Measurements from ENCODE around the gene ABLIM3.

The ABLIM3 gene

DNA sequence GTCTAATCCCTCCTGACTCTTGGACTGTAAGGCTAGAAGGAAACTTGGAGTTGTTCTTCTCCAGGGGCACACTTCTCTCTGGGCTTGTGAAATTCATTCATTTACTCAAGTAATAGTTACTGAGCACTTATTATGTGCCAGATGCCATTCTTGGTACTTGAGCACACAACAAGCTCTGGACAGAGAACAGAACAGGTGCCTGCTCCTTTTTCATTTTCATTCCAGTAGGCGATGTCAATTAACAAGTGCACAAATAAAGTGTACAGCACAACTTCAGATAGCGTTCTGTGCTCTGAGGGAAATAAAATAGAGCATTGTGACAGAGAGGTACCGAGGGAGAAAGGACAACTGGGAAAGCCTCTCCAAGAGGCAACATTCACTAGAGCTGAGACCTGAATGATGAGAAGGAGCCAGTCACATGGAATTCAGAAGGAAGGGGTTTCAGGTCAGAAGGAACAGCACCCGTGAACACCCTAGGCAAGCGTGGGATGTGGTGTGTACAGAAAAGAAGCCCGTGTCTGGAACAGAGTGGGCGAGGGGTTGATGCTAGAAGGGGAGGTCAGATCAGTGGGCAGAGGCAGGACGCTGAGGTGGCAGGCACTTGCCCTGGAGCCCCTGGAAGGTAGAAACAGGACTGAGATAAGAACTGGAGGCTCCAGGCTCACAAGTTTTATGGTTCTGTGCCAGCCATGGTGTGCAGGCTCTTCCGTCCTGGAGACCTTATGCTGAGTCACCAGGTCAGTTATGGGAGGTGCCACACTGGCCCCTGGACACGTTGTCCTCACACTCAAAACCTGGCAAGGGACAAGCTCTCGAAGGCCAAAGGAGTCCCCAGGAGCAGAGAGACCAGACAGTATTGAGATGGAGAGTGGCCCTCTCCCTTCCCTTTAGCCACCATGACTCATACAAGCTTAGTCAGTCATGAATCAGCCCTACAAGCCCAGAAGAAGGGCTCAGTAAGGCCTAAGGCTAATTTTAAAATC, 7.2 kb upstream of the ABLIM3 start:
- no peak for DNase-seq

DNA sequence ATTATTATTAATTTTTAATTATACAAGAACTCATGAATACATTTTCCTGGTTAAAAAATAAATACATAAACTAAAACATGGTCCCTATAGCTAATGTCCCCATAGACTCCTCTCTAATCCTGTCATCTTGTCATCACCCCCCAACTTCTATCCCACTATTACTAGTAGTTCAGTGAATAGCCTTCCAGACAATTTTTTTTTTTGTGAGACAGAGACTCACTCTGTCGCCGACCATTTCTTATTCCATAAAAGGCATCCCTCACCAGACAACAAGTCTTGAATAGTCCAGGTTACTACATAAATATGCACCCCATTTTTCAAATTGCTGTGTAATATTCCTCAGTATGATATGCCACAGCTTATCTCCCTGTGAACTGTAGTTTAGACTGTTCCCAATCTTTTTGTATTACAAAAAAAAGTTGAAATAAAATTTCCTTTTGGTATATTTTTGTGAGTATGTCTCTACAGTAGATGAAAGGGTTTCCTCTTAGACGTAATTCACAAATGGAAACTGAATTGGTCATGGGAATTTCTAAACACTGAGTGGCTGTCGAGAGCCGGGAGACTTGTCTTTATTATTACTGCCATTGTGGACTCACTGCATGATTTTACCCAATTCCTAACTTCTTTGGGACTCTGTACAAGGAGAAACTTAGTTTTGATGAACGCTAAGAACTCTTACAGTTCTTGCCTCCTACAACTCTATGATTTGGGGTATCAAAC, 6.4 kb upstream of the ABLIM3 start:
- no peak for DNase-seq

DNA sequence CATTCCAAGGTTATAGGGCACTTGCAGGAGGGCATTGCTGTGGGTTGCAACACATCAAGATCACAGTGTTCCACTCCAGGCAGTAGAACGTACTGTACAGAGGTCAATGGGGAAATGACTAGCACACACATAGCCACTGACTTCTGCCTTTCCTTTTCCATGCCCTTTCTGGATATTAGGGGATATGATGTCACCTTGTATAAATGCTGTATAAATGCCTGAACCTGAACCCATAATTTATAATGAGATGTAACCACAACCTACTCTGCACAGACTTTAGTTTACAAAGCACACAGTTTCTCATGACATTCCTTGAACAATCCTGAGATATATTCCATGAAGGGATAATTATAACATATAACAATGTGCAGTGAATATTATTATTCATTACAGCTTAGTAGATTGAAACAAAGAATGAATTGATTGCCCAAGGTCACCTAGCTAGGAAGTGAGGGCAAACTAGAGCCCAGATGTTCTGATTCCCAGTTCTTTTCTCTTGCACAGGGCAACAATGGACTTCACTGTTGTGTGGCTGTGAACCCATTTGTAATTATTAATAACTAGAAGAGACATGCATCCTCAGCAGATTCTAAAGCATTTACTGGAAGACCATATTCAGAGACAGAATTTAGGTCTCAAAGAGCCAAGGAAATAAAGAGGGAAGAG, 5.6 kb upstream of the ABLIM3 start:
- DNase-seq, result no peak

DNA sequence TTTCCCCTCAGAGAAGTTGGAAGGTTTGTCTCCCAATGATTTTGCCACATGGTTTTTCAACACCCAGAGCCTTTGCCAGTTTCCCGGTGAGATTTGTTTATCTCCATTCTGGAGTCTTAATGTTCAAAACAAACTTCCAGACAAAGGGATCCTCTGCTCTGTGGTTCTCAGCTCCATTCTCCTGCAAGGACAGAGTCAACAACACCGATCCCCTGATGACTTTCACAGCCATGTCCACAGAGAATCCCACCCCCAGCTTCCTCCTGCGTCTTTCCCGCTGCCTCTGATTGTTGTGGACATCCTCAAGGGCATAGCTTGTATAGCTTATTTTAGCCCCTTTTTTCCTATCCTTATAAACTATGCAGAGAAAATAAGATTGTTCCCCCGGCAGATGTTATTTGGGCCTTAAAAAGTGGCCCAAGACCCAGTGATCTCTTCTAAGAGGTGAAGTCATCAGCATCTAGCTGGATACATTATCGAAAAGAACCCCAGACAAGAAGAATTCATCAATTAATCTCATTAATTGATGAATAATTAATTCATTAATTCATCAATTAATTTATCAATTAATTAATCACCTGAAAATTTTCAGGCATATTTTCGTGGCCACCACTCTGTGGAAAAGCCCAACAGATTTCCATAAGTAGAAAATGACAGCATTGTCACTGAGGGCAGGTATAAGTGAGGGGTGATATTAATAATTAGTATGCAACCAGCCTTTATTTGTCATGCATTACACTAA, 2.9 kb upstream of the ABLIM3 start:
- DNase-seq, result no peak

DNA sequence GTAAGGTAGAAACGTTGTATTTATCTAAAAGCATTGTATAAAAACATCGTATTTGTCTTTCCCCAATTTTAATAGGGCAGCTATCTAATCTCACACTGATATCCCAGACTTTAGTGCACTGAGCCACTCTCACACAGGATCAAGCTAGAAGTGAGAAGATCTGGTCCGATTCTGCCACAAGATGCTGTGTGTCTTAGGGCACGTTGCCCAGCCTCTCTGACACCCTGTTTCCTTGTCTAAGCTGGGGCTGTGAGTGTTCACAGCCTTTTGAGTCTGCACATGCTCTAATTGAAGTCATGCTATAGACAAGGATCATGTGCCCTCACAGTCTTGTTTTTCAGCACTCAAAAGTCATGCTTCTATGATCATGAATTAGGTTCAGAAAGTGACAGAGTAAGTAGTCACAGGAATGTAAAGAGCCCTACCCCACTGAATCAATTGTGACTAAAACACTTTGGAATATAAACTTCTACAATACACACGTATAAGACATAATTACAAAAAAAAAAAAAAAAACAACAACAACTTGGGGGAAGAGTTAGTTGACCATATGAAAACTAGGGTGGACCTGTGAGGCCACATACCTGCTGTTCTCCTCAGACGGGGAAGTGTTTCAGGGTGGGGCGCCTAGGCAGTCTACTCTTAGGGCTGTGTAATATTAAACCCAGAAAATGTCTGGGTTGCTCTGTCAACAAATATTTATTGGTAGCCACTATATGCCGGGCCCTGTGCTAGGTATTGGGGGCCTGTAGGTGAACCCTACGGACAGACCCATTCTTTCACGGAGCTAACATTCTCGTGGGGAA, 893 bp upstream of the ABLIM3 start:
- DNase-seq, result no peak

DNA sequence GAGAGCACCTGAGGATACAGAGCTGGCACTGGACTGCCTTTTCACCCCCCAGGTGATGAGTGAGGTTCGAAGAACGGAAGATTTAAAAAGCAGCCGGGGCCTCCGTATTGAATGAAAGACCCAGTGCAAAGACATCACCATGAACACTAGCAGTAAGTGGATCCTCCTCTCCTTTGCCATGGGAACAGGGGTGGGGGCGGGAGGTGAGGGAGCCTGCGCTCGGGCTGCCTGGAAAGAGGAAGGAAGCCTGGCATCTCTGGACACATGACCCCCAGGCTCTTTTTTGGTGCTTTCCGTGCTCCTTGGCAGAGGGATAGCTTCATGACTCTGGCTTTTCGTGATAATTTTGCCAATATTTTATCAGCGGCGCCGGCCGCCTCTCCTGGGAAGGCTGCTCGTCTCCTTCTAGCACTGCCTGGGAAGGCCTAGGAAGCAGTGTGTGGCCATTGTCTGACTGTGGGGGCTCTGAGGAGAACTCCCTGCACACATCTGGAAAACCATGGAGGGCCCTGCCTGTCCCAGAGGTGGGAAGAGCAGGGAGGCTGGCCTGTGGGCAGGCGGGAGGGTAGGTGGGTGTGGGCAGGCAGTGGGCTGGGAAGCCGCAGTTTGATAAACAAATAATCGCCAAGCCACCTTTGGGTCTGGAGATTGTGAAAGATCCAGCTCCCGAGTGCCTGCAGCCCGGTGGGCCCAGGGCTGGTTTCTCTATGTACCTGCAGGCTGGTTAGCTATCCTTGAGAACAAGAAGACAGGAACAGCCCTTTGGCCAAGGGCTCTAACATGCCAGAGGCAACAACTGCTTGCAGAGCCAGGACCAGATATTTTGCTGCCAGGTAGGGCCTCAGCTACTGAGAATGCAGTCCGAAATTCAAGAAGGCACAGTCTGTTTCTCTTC, 911 bp downstream of the ABLIM3 start:
- DNase-seq, result peak in 1 of 2 experiments; percentile 14

DNA sequence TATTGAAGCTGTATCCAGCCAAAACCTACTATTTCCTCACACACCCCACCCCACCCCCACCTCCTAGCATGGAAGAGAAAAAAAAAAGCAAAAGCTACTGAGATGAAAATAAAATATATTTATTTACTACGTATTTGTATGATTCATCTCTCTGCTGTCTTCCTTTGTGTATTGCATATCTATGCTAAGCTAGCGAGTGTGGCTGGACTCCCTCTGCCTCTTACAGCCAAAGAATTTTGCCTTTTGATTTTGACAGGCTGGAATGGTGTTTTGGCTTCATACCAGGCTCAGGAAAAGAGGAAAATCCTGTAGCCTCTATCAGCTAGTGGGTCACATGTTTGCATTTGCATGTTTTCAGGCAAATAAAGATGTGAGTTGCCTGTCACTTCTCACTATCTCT, 2.2 kb downstream of the ABLIM3 start:
- no peak for DNase-seq

DNA sequence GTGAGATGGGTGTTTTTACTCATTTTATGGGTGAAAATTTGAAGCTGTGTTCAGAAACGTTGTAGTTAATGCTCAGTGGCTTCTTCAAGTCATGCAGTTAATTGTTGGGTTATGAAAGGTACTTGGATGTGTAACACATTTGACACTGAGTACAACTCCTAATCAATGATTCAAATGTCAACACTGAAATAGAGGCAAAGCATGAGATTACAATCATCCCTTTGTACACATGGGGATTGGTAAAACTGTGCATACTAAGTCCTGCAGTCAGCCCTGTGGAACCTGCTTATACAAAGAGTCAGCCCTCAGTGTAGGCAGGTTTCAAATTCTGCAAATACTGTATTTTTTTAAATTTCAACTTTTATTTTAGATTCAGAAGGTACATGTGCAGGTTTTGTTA, 3.3 kb downstream of the ABLIM3 start:
- DNase-seq, result no peak

DNA sequence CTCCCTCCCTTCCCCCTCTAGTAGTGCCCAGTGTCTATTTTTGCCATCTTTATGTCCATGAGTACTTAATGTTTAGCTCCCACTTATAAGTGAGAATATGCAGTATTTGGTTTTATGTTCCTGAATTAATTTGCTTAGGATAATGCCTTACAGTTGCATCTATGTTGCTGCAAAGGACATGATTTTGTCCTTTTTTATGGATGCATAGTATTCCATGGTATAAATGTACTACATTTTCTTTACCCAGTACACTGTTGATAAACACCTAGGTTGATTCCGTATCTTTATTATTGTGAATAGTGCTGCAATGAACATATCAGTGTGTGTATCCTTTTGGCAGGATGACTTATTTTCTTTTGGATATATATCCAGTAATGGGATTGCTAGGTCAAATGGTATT, 3.8 kb downstream of the ABLIM3 start:
- no peak for DNase-seq

DNA sequence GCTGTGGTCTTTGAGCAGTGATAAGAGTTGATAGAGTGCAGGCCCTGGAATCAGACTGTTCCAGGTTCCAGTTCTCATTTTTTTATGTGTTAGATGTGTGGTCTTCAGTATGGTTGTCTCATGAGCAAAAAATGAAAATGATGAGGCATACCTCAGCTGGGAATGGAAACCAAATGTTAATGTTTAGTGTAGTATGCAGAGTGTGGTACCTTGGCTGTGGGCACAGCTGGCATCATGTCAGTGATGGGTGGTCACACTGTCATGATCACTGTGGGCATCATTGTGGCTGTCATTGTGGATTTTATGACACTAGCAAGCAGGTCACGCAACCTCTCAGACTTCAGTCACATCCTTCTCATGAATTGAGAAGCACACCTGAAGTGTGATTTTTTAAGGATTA, 6.4 kb downstream of the ABLIM3 start:
- DNase-seq, result no peak

DNA sequence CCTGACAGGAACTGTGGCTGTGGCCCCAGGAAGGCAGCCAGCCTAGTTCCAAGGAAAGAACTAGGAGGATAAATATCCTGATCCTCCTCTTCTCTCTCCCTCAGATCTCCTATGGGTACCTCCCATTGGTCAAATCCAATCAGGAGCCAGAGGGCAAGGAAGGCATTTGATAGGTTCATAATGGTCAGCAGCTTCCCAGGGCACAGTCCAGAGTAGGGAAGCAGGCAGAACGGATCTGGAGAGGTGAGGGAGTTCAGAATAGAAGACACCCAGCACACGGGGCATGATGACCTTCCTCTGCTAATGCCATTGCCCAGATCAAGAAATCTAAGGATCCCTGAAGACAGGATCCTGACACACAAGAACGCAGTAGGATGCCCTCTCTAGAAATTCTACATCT, 8.6 kb downstream of the ABLIM3 start:
- DNase-seq, result no peak

DNA sequence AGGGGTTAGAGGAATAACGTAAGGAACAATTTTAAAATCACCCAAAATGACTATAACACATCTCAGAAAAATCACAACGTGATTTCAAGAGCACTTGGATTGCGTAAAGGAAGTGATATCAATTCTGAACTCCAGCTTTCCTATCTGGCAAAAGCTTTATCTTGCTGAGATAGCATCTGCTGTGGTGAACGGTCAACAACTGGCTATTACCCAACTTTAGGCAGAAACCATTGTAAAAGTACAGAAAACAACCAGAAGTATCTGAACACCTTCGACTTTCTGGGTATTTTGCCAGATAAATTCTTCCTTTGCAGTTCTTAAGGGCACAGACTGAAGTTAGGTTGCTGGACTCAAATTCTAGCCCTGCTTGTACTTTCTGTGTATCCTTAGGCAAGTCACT, 9.2 kb downstream of the ABLIM3 start:
- no peak for DNase-seq

DNA sequence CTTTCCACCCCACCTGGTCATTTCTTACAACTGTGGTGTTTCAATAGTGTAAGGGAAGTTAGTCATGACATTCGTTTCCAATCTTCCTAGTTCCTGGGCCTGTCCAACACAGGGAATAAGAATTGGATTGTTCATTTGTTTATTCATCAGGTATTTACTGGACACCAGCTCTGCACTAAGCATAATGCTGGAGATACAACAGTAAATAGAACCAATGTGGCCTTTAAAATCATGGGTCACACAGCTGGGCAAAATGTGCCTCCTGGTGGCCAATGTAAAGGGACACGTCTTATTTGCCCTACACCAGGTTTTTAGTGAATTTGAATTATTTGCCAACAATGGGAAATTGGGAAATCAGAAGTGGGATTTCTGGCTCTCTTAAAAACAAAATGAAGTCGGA, 10.4 kb downstream of the ABLIM3 start:
- DNase-seq, result no peak

DNA sequence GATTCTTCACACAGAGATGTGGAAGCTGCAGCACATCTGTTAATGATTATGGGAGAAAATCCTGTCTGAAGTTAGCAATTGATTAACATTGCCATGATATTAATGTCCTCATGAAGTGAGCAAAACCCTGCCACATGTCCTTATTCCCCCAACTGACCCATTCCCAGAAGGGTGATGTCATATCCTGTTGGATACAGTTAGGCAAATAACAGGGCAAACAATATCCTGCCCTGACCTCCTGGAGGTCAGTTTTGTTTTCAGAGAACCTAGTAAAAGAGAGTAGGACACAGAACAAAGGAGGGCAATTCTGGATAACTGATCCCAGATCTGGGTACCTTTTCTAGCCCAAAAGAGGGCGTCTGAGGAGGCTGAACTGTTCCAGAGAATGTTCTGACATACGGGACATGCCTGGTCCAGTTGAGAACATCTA, 11.0 kb downstream of the ABLIM3 start:
- DNase-seq, result no peak

DNA sequence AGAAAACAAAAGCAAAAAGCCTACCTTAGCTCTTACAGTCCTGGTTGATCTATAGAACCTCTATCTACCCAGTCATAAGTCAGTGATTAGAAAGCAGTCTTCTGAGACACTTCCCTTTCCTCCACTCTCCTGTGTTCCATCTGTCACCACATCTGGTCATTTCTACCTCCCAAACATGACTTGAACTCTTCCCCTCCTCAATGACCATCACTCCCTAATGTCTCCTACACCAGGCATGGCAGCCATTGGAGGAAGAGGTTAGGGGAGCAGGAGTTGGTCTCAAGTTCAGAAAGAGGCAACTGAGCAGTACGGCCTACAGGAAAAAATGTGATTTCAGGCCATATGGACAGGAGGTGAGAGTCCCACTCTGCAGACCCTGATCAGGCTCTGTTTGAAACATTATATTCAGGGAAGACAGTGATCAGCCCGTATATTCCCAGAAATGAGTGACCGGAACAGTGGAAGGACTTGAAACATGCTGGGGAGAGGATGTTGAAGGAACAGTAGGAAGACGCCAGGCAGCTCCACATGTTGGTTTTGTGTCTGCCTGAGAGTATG, 12.0 kb downstream of the ABLIM3 start:
- DNase-seq, result no peak

DNA sequence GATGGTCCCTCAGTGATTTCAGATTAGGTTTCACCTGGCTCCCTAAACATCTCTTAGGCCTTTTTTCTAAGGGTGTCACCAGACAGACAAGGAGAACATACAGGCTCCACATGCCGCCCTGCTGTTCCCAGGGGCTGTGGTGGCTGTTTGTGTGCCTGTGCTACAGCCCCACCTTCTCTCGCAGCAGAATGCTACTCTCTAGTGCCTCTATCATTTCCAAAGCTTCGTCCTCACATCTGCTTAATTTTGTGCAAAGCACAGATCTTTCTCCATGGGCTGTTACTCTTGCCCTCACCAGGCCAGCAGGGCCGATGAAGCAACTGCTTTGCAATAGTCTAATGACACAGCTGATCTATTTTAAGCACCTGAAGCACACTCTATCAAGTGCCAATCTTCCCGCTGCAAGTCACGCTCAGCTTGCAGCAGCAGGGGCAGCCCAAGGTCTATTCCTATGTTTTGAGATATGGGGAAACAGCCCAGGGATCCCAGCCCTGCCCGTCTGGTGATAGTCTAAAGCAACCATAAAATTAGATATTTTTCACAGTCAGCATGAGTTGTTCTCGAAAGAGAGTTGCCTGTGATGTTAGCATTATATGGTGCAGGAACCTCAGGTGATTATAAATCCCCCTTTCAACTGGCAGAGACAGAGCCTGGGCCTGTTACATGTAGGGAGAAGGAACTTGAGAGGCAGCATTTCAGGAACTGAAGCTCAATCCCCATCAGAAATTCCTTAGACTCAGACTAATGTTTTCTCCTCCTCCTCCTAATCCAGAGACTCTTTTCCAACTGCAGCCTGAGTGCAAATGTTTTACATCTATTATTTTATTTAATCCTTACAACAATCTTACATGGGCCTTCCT, 12.7 kb downstream of the ABLIM3 start:
- no peak for DNase-seq

DNA sequence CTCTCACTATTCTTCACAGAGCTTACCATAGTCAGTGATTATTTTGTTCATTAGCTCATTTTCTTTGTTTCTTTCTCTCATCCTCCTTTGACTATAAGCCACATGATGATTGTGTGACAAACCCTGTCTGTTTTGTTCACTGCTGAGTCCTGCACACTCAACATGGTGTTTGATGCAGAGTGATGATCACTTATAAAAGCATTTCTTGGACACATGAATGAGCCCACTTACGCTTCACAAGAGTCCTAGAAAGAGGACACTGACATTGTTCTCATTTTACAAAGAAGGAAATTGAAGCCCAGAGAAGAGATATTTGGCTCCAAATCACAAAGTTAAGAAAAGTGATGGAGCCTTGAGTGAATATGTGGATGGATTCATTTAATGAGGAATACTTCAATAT, 13.4 kb downstream of the ABLIM3 start:
- DNase-seq, result no peak

DNA sequence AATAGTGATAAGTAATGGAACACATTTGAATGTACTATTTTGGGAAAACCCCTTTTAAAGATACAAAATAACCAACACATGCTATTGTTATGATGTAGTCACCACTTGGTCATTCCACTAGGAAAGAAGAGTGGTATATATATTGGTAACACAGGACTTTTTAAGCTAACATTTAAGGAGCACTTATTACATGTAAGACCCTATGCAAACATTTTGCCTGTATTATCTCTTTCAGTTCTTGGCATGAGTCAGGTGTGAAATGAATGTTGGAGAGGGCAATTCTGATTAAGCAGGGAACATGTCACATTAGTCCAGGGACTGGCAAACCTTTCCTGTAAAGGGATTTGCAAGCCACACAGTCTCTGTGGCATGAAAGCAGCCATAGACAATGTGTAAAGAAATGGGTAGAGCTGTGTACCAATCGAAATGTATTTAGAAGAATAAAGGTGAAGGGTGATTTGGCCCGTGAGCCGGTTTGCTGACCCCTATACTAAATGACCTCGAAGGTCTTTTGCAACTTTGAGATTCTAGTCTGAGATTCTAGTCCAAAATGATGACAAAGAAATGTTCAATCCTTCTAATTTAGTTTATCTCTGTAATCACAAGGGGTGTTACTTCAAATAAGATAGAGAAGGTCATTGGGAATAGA, 15.3 kb downstream of the ABLIM3 start:
- DNase-seq, result no peak

DNA sequence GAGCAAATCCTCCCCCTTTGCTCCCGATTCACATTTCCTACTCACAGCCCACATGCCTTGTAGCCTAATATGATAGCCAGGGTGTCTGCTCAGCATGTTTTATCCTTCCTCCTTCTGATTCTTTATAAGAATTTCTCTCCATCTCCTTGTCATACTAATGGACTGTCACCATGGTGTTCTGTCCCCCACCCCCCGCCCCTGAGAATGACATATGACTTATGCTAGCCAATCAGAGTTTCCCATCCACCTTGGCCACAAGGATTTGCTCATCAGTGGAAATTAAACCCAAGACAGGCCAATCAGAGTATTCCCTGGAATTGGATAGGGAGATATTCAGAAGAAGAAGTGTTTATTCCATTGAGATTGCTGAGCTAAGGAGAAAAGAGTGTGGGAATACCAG, 16.0 kb downstream of the ABLIM3 start:
- no peak for DNase-seq
